Right atrium auricular region (tissue), 2 donors: Measurements from ENCODE around the gene TENM4. TPM values are rescaled to one million over a fixed set of nuclear protein-coding genes. Genes with fewer than 3 reads are reported as not detected.

Experiments used
- DNase-seq: peaks from one replicate; pipeline ENCODE4 v3.0.0-alpha.2; 2019; ENCODE audit warnings: low spot score
- H3K27ac ChIP-seq, 2 donors: fragments of 200-600 bp; sonication (generic); 1 replicate in 1 of 2; 2 replicates in 1 of 2; pipeline ENCODE4 v1.5.1; 2016 to 2019
- H3K27me3 ChIP-seq, 2 donors: fragments of 200-600 bp; sonication (generic); one replicate each; pipeline versions ENCODE4 v1.5.1 to v1.6.0; 2017 to 2019
- H3K36me3 ChIP-seq: fragments of 200-600 bp; sonication (generic); one replicate; pipeline ENCODE4 v1.5.1; 2016
- H3K4me1 ChIP-seq, 2 donors: fragments of 200-600 bp; sonication (generic); one replicate each; pipeline versions ENCODE4 v1.5.1 to v1.6.0; 2017 to 2019
- H3K4me3 ChIP-seq, 2 donors: fragments of 200-600 bp; sonication (generic); 1 replicate in 1 of 2; 2 replicates in 1 of 2; pipeline ENCODE4 v1.5.1; 2017 to 2019; ENCODE audit warnings: mild to moderate bottlenecking in 1 of 2, moderate library complexity in 1 of 2
- H3K9me3 ChIP-seq, 2 donors: fragments of 200-600 bp; sonication (generic); one replicate each; pipeline ENCODE4 v1.5.1; 2019
- CTCF ChIP-seq, 2 donors: fragments of 200-600 bp; sonication (generic); IDR thresholded peaks; one replicate each; pipeline ENCODE4 v1.5.1; 2019; ENCODE audit warnings: antibody characterized with exemption in 2 of 2
- total RNA-seq, 2 donors: library from RNA; depleted of rRNA; stranded (reverse); fragments of >200 nt; gene quantifications; one replicate each; pipeline ENCODE4 v1.1.0, GENCODE V29; 2016

TENM4 gene
- total RNA-seq, 2 donors from 2014 or later: 0.30 to 0.98 TPM

- Histone ChIP-seq H3K36me3 (no peaks in the 10 kb centered on the region), H3K4me1 (peaks cover 0 to 13% of the 10 kb centered on the region in 2 donors), H3K4me3 (no peak overlapping the region), H3K9me3 (no peaks in the 10 kb centered on the region), H3K27ac (peak overlapping the region in 1 of 2 donors; percentile 2), H3K27me3 (no peaks in the 10 kb centered on the region)
- no peak for DNase-seq
- TF ChIP-seq CTCF (IDR thresholded peaks at IDR 0.05): no peak
These were observed 486.6 kb downstream of the TENM4 start for GRCh38 chr11:78954261-78954660.

- Histone ChIP-seq H3K27ac (no peak overlapping the region), H3K36me3 (no peaks in the 10 kb centered on the region), H3K9me3 (no peaks in the 10 kb centered on the region), H3K4me3 (no peak overlapping the region), H3K27me3 (no peaks in the 10 kb centered on the region), H3K4me1 (peaks cover 0 to 13% of the 10 kb centered on the region in 2 donors)
- no peak for DNase-seq
- TF ChIP-seq CTCF (IDR thresholded peaks at IDR 0.05): no peak
These were observed 487.9 kb downstream of the TENM4 start for GRCh38 chr11:78952890-78953289.

- Histone ChIP-seq H3K27ac (no peak overlapping the region), H3K9me3 (no peaks in the 10 kb centered on the region), H3K27me3 (no peaks in the 10 kb centered on the region), H3K4me1 (peaks cover 0 to 13% of the 10 kb centered on the region in 2 donors), H3K4me3 (no peak overlapping the region), H3K36me3 (no peaks in the 10 kb centered on the region)
- DNase-seq: no peak
- no peak for TF ChIP-seq CTCF (IDR thresholded peaks at IDR 0.05)
These were observed 488.7 kb downstream of the TENM4 start for GRCh38 chr11:78952175-78952574.

- no peaks in the 10 kb centered on the region for H3K27me3 ChIP-seq
- H3K27ac ChIP-seq: no peak overlapping the region
- peaks cover 0 to 13% of the 10 kb centered on the region in 2 donors for H3K4me1 ChIP-seq
- no peak overlapping the region for H3K4me3 ChIP-seq
- H3K36me3 ChIP-seq: no peaks in the 10 kb centered on the region
- H3K9me3 ChIP-seq: peaks cover 0 to 7% of the 10 kb centered on the region in 2 donors
- TF ChIP-seq CTCF (IDR thresholded peaks at IDR 0.05): no peak
- DNase-seq: no peak
These were observed 490.7 kb downstream of the TENM4 start for GRCh38 chr11:78949976-78950690.

GRCh38 chr11:78946945-78947902 is 493.6 kb downstream of the TENM4 start:
- DNase-seq: no peak
- Histone ChIP-seq H3K27ac (no peak overlapping the region), H3K36me3 (no peaks in the 10 kb centered on the region), H3K27me3 (no peaks in the 10 kb centered on the region), H3K4me1 (no peaks in the 10 kb centered on the region), H3K4me3 (no peak overlapping the region), H3K9me3 (peaks cover 0 to 7% of the 10 kb centered on the region in 2 donors)
- no peak for TF ChIP-seq CTCF (IDR thresholded peaks at IDR 0.05)
